ENCODE data around the gene CLIP2.

The CLIP2 gene

GRCh38 chr7:74272305-74273038 is 16.7 kb upstream of the CLIP2 start:
- DNase-seq: no peak

- DNase-seq: no peak
These were observed 13.8 kb upstream of the CLIP2 start for GRCh38 chr7:74275401-74275881.

- no peak for DNase-seq
These were observed 11.6 kb upstream of the CLIP2 start for GRCh38 chr7:74277636-74278035.

- DNase-seq: no peak
These were observed 8.2 kb upstream of the CLIP2 start for GRCh38 chr7:74280985-74281384.

- no peak for DNase-seq
These were observed 6.3 kb upstream of the CLIP2 start for GRCh38 chr7:74282748-74283459.

GRCh38 chr7:74283858-74284447 is 5.3 kb upstream of the CLIP2 start:
- no peak for DNase-seq

GRCh38 chr7:74284781-74285259 is 4.4 kb upstream of the CLIP2 start:
- no peak for DNase-seq

GRCh38 chr7:74286131-74286530 is 3.1 kb upstream of the CLIP2 start:
- DNase-seq: no peak

GRCh38 chr7:74287303-74288033 is 1.7 kb upstream of the CLIP2 start:
- DNase-seq: no peak

GRCh38 chr7:74288034-74288881 is 949 bp upstream of the CLIP2 start:
- DNase-seq: no peak

GRCh38 chr7:74289659-74290552 is 699 bp downstream of the CLIP2 start:
- DNase-seq: no peak

- DNase-seq: no peak
These were observed 1.3 kb downstream of the CLIP2 start for GRCh38 chr7:74290553-74290950.

GRCh38 chr7:74290981-74291441 is 1.8 kb downstream of the CLIP2 start:
- no peak for DNase-seq

GRCh38 chr7:74291535-74291934 is 2.3 kb downstream of the CLIP2 start:
- no peak for DNase-seq

GRCh38 chr7:74292757-74293576 is 3.8 kb downstream of the CLIP2 start:
- no peak for DNase-seq

GRCh38 chr7:74293577-74293908 is 4.3 kb downstream of the CLIP2 start:
- no peak for DNase-seq

- DNase-seq: no peak
These were observed 5.2 kb downstream of the CLIP2 start for GRCh38 chr7:74294191-74294998.

- no peak for DNase-seq
These were observed 8.5 kb downstream of the CLIP2 start for GRCh38 chr7:74297516-74298233.

GRCh38 chr7:74299401-74299800 is 10.2 kb downstream of the CLIP2 start:
- DNase-seq: no peak

Data from stimulated activated CD4-positive, alpha-beta T cell treated with anti-CD3 and anti-CD28 coated beads, Interleukin-2, amount 100 ng/mL, for 48 hours (primary cell).